Effector memory CD4-positive, alpha-beta T cell (primary cell): ENCODE data around the gene KIAA1217.

Experiments
- DNase-seq, 3 donors: peaks; one replicate each; pipeline ENCODE4 v3.0.0-alpha.2; 2020
- H3K27ac ChIP-seq: 2 replicates; pipeline ENCODE4 v1.7.0; 2013; ENCODE audit warnings: mild to moderate bottlenecking, low read length, moderate library complexity; ENCODE audit not compliant: insufficient read depth, poor library complexity, severe bottlenecking
- H3K27me3 ChIP-seq: replicated peaks from 2 replicates; pipeline ENCODE4 v1.7.0; 2013; ENCODE audit warnings: mild to moderate bottlenecking, low read length; ENCODE audit not compliant: insufficient read depth, control insufficient read depth, poor library complexity, severe bottlenecking
- H3K36me3 ChIP-seq: 2 replicates; pipeline ENCODE4 v1.7.0; 2013; ENCODE audit warnings: mild to moderate bottlenecking, low read length, moderate library complexity; ENCODE audit not compliant: control insufficient read depth, insufficient read depth
- H3K4me1 ChIP-seq: 2 replicates; pipeline ENCODE4 v1.7.0; 2013; ENCODE audit warnings: low read length, mild to moderate bottlenecking; ENCODE audit not compliant: control insufficient read depth, insufficient read depth, poor library complexity, severe bottlenecking
- H3K4me3 ChIP-seq: 2 replicates; pipeline ENCODE4 v1.7.0; 2013; ENCODE audit warnings: low read length, low read depth, mild to moderate bottlenecking; ENCODE audit not compliant: insufficient read depth, poor library complexity, severe bottlenecking
- H3K9me3 ChIP-seq: 2 replicates; pipeline ENCODE4 v1.7.0; 2013; ENCODE audit warnings: mild to moderate bottlenecking, low read length, moderate library complexity; ENCODE audit not compliant: control insufficient read depth

KIAA1217 gene

DNA sequence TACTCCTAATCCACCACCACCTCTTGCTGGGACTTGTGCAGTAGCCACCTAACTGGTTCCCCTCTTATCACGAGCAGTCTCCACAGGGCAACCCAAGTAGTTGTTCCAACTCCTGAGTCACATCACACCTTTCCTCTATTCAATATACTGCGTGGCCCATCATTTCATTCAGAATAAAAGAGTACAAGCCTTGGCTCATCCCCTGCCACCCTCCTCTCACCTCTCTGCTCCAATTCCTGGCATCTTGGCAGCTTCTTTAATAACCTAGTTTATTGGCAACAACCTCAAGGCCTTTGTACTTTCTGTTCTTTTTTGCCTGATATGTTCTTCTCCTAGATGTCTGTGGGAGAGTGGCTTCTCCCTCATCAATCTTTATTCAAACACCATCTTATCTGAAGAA is 199.4 kb downstream of the KIAA1217 start:
- Histone ChIP-seq H3K4me1 (no peaks in the 10 kb centered on the region), H3K4me3 (no peak overlapping the region), H3K27ac (no peak overlapping the region), H3K27me3 (no peaks in the 10 kb centered on the region), H3K9me3 (no peaks in the 10 kb centered on the region), H3K36me3 (no peaks in the 10 kb centered on the region)
- DNase-seq: no peak

DNA sequence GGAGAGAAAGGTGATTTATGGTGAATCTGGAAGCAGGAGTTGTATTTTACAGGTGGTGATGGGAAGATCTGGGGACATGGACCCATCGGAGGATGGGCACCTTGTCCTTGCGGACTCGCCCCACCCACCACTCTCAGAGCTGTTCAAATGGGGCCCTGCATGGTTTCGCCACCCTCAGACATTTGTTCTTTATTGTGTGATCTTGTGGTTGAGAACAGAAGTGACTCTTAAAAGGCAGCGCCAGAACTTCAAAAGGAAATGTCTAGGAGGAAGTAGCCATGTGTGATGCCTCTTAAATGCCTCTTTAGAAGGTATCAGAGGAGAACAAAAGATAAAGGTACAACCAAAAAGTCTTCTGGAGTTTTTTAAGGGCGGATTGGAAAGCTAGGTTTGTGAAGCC is 205.7 kb downstream of the KIAA1217 start:
- Histone ChIP-seq H3K27ac (no peak overlapping the region), H3K4me3 (no peak overlapping the region), H3K4me1 (no peaks in the 10 kb centered on the region), H3K9me3 (no peaks in the 10 kb centered on the region), H3K27me3 (no peaks in the 10 kb centered on the region), H3K36me3 (no peaks in the 10 kb centered on the region)
- DNase-seq: no peak

DNA sequence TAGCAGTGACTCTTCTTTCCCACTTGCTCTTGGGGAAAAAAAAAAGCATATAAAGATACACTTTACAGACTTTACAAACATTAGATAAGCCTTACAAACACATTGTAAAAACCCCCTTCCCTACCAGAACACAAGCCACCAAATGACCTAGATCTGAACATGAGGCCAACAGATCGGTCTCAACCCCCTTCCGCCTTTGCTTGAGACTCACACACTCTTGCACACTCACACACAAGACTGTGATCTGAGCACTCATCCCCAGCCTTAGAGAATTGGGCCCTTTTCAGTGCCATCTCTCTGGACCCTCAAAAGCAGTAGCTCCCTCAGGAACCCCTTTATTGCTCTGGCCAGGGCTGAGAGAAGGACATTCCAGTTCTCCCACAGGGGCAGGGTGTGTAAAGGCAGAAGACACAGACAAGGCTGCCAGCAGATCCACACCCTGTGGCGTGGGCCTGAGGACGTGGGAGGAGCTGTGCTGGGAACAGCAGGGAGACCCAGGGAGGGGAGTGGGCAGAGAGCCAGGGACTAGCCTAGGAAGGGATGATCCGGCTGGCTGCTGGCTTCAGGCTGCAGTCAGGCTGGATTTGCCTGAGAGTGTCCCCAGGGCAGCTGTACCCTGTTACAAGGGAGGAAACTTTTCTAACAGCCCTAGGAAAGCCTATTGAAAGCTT is 206.7 kb downstream of the KIAA1217 start:
- Histone ChIP-seq H3K4me1 (no peaks in the 10 kb centered on the region), H3K4me3 (no peak overlapping the region), H3K27ac (no peak overlapping the region), H3K9me3 (no peaks in the 10 kb centered on the region), H3K27me3 (no peaks in the 10 kb centered on the region), H3K36me3 (no peaks in the 10 kb centered on the region)
- no peak for DNase-seq

- Histone ChIP-seq H3K4me1 (no peaks in the 10 kb centered on the region), H3K27ac (no peak overlapping the region), H3K9me3 (no peaks in the 10 kb centered on the region), H3K36me3 (no peaks in the 10 kb centered on the region), H3K4me3 (no peak overlapping the region), H3K27me3 (no peaks in the 10 kb centered on the region)
- DNase-seq: no peak
Measured at GRCh38 chr10:24416248-24416647, 207.3 kb downstream of the KIAA1217 start.

DNA sequence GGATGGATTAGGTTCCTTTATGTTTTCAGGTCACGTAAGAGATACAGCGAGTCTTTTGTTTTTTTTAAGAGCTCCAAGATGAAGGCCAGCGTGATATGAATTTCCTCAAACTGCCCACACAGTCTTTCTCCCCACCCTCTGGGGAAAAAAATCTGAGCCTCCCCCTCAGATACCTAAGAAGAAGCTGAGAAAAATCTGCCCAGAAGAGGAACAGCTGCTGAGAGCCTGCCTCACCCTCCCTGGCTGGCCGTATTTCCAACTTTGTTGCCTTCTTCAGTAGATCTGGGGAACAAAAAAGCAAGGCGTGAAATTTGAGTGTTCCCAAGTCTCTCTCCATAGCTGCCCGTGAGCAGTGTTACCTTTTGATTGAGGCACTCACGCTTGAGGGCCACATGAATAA is 208.1 kb downstream of the KIAA1217 start:
- Histone ChIP-seq H3K27ac (no peak overlapping the region), H3K9me3 (no peaks in the 10 kb centered on the region), H3K27me3 (no peaks in the 10 kb centered on the region), H3K4me1 (no peaks in the 10 kb centered on the region), H3K36me3 (no peaks in the 10 kb centered on the region), H3K4me3 (no peak overlapping the region)
- DNase-seq: no peak

- Histone ChIP-seq H3K36me3 (no peaks in the 10 kb centered on the region), H3K4me1 (no peaks in the 10 kb centered on the region), H3K9me3 (no peaks in the 10 kb centered on the region), H3K27me3 (no peaks in the 10 kb centered on the region), H3K27ac (no peak overlapping the region), H3K4me3 (no peak overlapping the region)
- DNase-seq: no peak
Measured at GRCh38 chr10:24418532-24418931, 209.6 kb downstream of the KIAA1217 start.

- no peak overlapping the region for H3K4me3 ChIP-seq
- H3K36me3 ChIP-seq: no peaks in the 10 kb centered on the region
- H3K27ac ChIP-seq: no peak overlapping the region
- H3K4me1 ChIP-seq: no peaks in the 10 kb centered on the region
- no peaks in the 10 kb centered on the region for H3K27me3 ChIP-seq
- no peaks in the 10 kb centered on the region for H3K9me3 ChIP-seq
- no peak for DNase-seq
Measured at GRCh38 chr10:24419066-24419465, 210.1 kb downstream of the KIAA1217 start.

DNA sequence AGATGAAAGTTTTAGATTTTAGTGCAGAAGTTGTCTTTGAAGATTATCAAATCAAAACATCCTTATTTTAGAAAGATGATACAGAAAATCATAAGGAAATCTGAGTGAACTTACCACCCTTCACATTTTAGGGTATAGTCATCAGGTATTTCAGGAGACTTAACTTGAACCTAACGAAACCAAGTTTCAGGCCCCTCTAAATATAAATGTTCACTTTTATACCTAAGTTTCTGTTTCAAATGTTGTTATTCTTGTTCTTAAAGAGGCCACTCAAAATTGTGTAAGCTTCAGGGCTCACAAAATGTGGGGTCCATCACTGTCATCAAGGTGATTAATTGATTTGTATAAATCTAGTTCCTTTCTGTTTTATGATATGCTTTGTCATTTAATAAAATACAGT is 216.2 kb downstream of the KIAA1217 start:
- Histone ChIP-seq H3K4me1 (no peaks in the 10 kb centered on the region), H3K27me3 (no peaks in the 10 kb centered on the region), H3K9me3 (no peaks in the 10 kb centered on the region), H3K27ac (no peak overlapping the region), H3K4me3 (no peak overlapping the region), H3K36me3 (no peaks in the 10 kb centered on the region)
- DNase-seq: no peak

- no peak for DNase-seq
- no peaks in the 10 kb centered on the region for H3K36me3 ChIP-seq
- H3K27me3 ChIP-seq: no peaks in the 10 kb centered on the region
- no peak overlapping the region for H3K27ac ChIP-seq
- H3K4me1 ChIP-seq: no peaks in the 10 kb centered on the region
- no peak overlapping the region for H3K4me3 ChIP-seq
- no peaks in the 10 kb centered on the region for H3K9me3 ChIP-seq
Measured at GRCh38 chr10:24427678-24428409, 218.9 kb downstream of the KIAA1217 start.

- no peaks in the 10 kb centered on the region for H3K27me3 ChIP-seq
- no peaks in the 10 kb centered on the region for H3K36me3 ChIP-seq
- H3K4me3 ChIP-seq: no peak overlapping the region
- no peaks in the 10 kb centered on the region for H3K9me3 ChIP-seq
- no peaks in the 10 kb centered on the region for H3K4me1 ChIP-seq
- DNase-seq: no peak
- no peak overlapping the region for H3K27ac ChIP-seq
Measured at GRCh38 chr10:24428410-24428782, 219.5 kb downstream of the KIAA1217 start.
